Gastroesophageal sphincter (tissue), 4 donors: ENCODE data around the gene SIAH3. TPM values are rescaled to one million over a fixed set of nuclear protein-coding genes. Genes with fewer than 3 reads are reported as not detected.

ENCODE experiments used
- ATAC-seq: fragments of 150-250 bp; one replicate; pipeline ENCODE4 v1.9.1; 2016; ENCODE audit warnings: mild to moderate bottlenecking, moderate library complexity
- H3K27ac ChIP-seq, 4 donors: fragments of 200-600 bp; sonication (generic) in 3 of 4; 1 replicate in 3 of 4; 2 replicates in 1 of 4; pipeline ENCODE4 v1.5.1; 2016 to 2019
- H3K27me3 ChIP-seq: fragments of 200-600 bp; sonication (generic); one replicate; pipeline ENCODE4 v1.5.1; 2019
- H3K36me3 ChIP-seq, 2 donors: fragments of 200-600 bp; sonication (generic); one replicate each; pipeline ENCODE4 v1.5.1; 2019; ENCODE audit warnings: control low read depth in 1 of 2
- H3K4me1 ChIP-seq, 3 donors: fragments of 200-600 bp; sonication (generic); 1 replicate in 2 of 3; 2 replicates in 1 of 3; pipeline ENCODE4 v1.5.1; 2016 to 2019; ENCODE audit warnings: control low read depth in 2 of 3
- H3K4me3 ChIP-seq, 2 donors: fragments of 200-600 bp; sonication (generic); one replicate each; pipeline ENCODE4 v1.5.1; 2019; ENCODE audit warnings: mild to moderate bottlenecking in 1 of 2, moderate library complexity in 1 of 2
- H3K9me3 ChIP-seq, 3 donors: fragments of 200-600 bp; sonication (generic); one replicate each; pipeline ENCODE4 v1.5.1; 2017 to 2019; ENCODE audit warnings: control low read depth in 2 of 3
- EP300 ChIP-seq: sonication (generic); formaldehyde crosslinking; IDR thresholded peaks from one replicate; pipeline ENCODE4 v1.6.1; 2017; ENCODE audit warnings: antibody characterized with exemption, mild to moderate bottlenecking
- POLR2A ChIP-seq, 2 donors: fragments of 450-650 bp; IDR thresholded peaks; one replicate each; pipeline ENCODE4 v1.6.1; 2017; ENCODE audit warnings: antibody characterized with exemption in 2 of 2, mild to moderate bottlenecking in 2 of 2, moderate library complexity in 1 of 2
- POLR2AphosphoS5 ChIP-seq: sonication (generic); formaldehyde crosslinking; IDR thresholded peaks from one replicate; pipeline ENCODE4 v1.6.1; 2017; ENCODE audit warnings: antibody characterized with exemption
- WGBS, 2 donors: methylation state at CpG; one replicate each; pipeline ENCODE4 v1.1.5; 2018; ENCODE audit warnings: low coverage in 1 of 2; 5-methylcytosine and 5-hydroxymethylcytosine counted together
- total RNA-seq, 4 donors: library from RNA; depleted of rRNA; stranded (reverse); fragments of >200 nt; gene quantifications; one replicate each; pipeline ENCODE4 v1.1.0, GENCODE V29; 2016
- TF ChIP-seq, protein P1 (sequence below), 4 experiments: fragments of 200-600 bp in 2 of 4; fragments of 450-650 bp in 2 of 4; sonication (generic) in 1 of 4; IDR thresholded peaks; one replicate each; pipeline ENCODE4 v1.5.1; 2017 to 2019; ENCODE audit warnings: antibody characterized with exemption in 4 of 4, mild to moderate bottlenecking in 2 of 4, moderate library complexity in 2 of 4

Gene SIAH3
- total RNA-seq, 4 donors from 2014 or later: not detected

DNA sequence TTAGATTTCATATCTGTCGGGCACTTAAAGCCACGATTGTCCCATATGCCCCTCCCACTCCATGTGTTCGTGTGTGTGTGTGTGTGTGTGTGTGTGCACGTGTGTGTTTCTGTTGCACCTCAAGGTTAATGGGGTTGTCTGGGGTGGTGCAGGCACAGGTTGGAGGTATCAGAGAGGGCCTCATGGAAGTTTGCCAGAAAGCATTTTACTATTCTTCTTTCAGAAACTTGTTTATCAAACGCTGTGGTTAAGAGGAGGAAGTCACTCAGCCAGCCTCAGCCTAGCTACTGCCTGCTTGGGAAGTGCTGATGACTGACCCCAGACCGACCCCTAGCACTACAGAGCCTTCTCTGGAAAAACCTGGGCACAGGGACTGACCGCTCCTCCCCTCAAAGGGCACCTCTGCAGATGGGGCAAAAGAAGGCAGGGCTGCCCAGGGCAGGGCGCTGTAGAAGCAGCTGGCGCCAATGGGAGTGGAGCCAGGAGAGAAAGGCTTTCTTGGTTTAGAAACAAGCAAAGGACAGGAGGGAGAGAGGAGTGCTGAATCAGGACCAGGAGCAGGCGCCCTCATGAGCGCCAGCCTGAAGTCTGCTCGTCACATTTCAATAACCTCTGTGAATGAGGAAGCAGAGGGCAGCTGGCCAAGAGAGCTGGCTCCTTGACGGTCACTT, 3.9 kb downstream of the SIAH3 start:
- H3K4me1 ChIP-seq: peaks cover 0 to 22% (median 18%) of the 10 kb centered on the region in 3 donors
- H3K9me3 ChIP-seq: no peaks in the 10 kb centered on the region
- H3K27ac ChIP-seq: no peak overlapping the region
- H3K4me3 ChIP-seq: no peak overlapping the region
- TF ChIP-seq POLR2AphosphoS5 (no peak), POLR2A (IDR thresholded peaks at IDR 0.05) (no peak), EP300 (no peak)
- no peaks in the 10 kb centered on the region for H3K36me3 ChIP-seq
- 45 to 47% methylated on average over 8 to 10 of the region's 13 CpGs for WGBS, 2 donors
- no peak for ATAC-seq
- H3K27me3 ChIP-seq: peaks cover 62% of the 10 kb centered on the region

DNA sequence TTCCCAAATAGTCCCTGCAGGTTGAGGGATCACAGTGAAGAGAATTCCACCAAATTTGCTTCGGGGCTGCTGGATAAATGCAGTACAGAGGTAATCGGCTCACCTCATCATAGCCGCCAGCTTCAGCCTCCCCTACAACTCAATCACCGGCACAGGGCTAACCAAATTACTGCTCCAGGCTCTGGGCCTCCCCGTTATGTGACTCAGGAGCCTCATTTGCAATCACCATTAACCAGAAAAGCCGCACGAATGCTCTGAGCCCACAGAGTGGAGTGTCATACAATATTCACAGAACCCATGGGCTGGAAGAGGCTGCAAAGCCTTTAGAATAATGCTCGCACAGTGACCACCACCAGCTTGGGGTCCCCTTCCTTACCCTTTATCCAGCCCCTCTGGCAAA, 4.9 kb downstream of the SIAH3 start:
- Histone ChIP-seq H3K27ac (no peak overlapping the region), H3K4me1 (peaks cover 0 to 20% (median 18%) of the 10 kb centered on the region in 3 donors), H3K36me3 (no peaks in the 10 kb centered on the region), H3K9me3 (no peaks in the 10 kb centered on the region), H3K4me3 (no peak overlapping the region), H3K27me3 (peaks cover 54% of the 10 kb centered on the region)
- WGBS, 2 donors: 100% methylated on average over 1 of the region's 8 CpGs; no CpG with 5 or more reads in 1 of the 2 donors
- TF ChIP-seq POLR2A (IDR thresholded peaks at IDR 0.05): no peak
- no peak for TF ChIP-seq POLR2AphosphoS5
- TF ChIP-seq EP300: no peak
- TF ChIP-seq, protein P1, sequence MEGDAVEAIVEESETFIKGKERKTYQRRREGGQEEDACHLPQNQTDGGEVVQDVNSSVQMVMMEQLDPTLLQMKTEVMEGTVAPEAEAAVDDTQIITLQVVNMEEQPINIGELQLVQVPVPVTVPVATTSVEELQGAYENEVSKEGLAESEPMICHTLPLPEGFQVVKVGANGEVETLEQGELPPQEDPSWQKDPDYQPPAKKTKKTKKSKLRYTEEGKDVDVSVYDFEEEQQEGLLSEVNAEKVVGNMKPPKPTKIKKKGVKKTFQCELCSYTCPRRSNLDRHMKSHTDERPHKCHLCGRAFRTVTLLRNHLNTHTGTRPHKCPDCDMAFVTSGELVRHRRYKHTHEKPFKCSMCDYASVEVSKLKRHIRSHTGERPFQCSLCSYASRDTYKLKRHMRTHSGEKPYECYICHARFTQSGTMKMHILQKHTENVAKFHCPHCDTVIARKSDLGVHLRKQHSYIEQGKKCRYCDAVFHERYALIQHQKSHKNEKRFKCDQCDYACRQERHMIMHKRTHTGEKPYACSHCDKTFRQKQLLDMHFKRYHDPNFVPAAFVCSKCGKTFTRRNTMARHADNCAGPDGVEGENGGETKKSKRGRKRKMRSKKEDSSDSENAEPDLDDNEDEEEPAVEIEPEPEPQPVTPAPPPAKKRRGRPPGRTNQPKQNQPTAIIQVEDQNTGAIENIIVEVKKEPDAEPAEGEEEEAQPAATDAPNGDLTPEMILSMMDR (IDR thresholded peaks at IDR 0.05): no peak
- no peak for ATAC-seq

DNA sequence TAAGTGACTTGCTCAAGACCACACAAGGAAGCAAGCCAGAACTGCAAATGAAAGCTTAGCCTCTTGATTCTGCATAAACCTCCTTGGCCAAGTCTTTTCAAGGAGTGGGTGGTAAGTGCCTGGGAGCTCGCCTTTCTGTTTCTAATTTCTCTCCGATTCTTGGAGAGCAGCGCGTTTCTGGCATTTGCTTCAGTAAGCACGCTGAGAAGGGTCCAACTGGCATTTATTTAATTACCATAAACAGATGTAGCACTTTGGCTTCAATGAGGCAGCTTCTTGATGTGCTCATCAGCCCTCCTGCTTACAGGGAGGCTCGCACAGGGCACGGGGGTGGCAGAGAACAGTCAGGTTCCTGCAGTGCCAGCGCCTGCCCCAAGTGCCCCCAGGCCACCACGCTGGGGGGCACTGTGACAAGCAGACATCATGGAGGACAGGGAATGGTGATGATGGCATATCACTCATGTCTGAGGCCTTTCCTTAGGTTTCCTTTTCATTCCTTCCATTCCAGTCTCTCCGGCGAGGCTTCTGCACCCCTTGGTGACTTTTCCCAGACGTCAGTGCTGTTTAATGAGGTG, 13.3 kb downstream of the SIAH3 start:
- TF ChIP-seq POLR2AphosphoS5 (peak; percentile 33), EP300 (no peak)
- no peak for ATAC-seq

DNA sequence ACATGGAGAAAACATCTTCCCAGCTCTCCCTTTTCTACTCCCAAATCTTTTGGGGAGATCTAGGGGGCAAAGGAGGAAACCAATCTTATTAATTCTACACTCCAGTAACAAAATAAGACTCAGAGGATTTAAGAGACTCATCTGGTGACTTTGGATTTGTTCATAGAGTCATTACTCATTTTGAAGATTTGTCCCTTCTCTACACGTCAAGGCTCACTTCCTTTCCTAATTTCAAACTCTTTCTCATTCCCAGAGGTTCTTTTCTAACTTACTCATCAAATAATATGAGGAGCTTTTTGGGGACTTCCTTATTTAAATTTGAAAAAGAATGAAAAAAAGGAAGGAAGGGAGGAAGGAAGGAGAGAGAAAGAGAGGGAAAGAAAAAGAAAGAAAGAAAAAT, 14.4 kb downstream of the SIAH3 start:
- Histone ChIP-seq H3K27me3 (no peaks in the 10 kb centered on the region), H3K27ac (no peak overlapping the region), H3K36me3 (no peaks in the 10 kb centered on the region), H3K9me3 (no peaks in the 10 kb centered on the region), H3K4me3 (no peak overlapping the region), H3K4me1 (peaks cover 5 to 36% (median 6%) of the 10 kb centered on the region in 3 donors)
- WGBS, 2 donors: 20% methylated on average over 1 of the region's 1 CpG; no CpG with 5 or more reads in 1 of the 2 donors
- TF ChIP-seq POLR2AphosphoS5 (no peak), EP300 (no peak), POLR2A (IDR thresholded peaks at IDR 0.05) (no peak)
- TF ChIP-seq, protein P1 (IDR thresholded peaks at IDR 0.05): no peak
- no peak for ATAC-seq

More for the DNA sequence above, 13.3 kb downstream of the SIAH3 start:
- Histone ChIP-seq H3K27me3 (no peaks in the 10 kb centered on the region), H3K36me3 (no peaks in the 10 kb centered on the region), H3K4me1 (peaks cover 5 to 34% (median 6%) of the 10 kb centered on the region in 3 donors), H3K27ac (no peak overlapping the region), H3K4me3 (no peak overlapping the region), H3K9me3 (no peaks in the 10 kb centered on the region)
- whole genome bisulfite sequencing, 2 donors: 29 to 30% methylated on average over 8 to 10 of the region's 12 CpGs

DNA sequence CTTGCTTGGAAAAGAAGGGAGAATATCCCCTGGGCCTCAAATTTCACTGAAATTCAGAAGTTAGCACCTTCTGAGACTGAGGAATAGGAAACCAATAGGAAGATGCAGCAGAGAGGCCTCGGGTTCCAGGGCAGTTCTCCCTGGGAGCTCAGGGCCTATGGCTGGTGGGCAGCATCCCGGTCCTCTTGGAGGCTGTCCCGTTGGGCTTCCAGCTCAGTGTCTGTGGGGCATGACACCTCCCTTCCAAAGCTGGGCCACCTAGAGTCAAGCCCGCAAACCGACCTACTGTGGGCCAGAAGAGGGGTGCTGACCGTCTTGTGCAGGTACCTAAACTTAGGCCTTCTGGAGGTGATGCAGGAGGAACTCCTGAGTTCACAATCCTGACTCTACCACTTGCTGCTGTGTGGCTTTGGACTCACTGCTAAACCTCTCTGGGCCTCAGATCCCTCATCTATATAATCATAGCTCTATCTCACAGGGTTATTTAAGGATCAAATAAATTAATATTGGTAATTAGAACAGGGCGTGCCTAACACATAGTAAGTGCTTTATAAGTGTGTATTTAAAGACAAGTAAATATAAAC, 17.1 kb downstream of the SIAH3 start:
- TF ChIP-seq POLR2A (IDR thresholded peaks at IDR 0.05) (no peak), POLR2AphosphoS5 (no peak), EP300 (no peak)
- TF ChIP-seq, protein P1 (IDR thresholded peaks at IDR 0.05): no peak
- WGBS, 2 donors: 83 to 94% methylated on average over 1 of the region's 7 CpGs
- H3K4me3 ChIP-seq: no peak overlapping the region
- no peaks in the 10 kb centered on the region for H3K9me3 ChIP-seq
- H3K36me3 ChIP-seq: no peaks in the 10 kb centered on the region
- H3K27ac ChIP-seq: peak overlapping the region in 3 of 4 donors; percentile 11 to 24 (median 13)
- ATAC-seq: no peak
- no peaks in the 10 kb centered on the region for H3K27me3 ChIP-seq
- H3K4me1 ChIP-seq: peaks cover 5 to 36% (median 6%) of the 10 kb centered on the region in 3 donors
